GM21515 (cell line): ENCODE measurements around the gene KIF3C.

Experiments
- ATAC-seq: cut with Tn5 transposase; IDR thresholded peaks from one replicate; pipeline ENCODE4 v1.9.1; 2021; ENCODE audit not compliant: unreplicated experiment

Gene KIF3C

DNA sequence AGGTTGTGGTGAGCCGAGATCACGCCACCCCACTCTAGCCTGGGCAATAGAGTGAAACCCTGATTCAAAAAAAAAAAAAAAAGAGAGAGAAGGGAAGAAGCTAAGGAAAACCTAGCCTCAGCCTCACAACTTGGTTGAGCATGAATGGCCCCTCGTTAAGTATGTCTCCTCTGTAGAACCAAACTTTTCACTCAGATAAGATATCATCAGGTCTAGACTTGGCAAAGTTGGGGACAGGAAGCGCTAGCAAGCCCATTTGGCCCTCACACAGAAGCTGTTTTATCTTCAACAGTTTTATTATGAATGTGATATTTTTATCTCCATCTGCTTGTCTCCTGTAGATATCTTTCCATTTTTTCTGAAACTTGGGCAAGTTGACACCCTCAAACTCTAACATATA lies 100.5 kb downstream of the KIF3C start:
- ATAC-seq: no peak

DNA sequence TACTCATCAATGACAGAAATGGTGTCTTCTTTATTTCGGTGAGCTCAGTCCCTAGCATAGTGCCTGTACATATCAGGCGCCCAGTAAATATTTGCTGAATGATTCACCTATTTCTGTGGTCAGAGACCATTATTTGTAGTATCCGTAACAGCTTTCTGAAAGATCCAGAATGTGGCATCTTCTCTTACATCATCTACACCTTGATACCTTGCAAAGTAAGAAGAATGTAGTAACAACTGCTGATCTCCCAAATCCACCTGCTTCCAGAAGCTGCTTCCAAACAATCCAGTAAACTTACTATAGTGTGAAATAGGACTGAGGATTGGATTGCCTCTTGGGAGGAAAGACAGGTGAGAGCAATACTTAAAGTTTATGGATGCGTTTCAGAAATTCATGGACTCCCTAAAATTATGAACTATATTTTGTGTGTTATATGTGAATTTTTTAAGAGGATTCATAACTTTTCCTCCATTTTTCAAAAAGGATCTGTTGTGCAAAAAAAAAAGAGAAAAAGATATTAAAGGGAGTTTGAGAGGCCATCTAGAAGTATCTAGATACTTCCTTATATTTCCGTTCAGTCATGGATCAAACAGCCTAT lies 103.1 kb downstream of the KIF3C start:
- ATAC-seq: no peak

DNA sequence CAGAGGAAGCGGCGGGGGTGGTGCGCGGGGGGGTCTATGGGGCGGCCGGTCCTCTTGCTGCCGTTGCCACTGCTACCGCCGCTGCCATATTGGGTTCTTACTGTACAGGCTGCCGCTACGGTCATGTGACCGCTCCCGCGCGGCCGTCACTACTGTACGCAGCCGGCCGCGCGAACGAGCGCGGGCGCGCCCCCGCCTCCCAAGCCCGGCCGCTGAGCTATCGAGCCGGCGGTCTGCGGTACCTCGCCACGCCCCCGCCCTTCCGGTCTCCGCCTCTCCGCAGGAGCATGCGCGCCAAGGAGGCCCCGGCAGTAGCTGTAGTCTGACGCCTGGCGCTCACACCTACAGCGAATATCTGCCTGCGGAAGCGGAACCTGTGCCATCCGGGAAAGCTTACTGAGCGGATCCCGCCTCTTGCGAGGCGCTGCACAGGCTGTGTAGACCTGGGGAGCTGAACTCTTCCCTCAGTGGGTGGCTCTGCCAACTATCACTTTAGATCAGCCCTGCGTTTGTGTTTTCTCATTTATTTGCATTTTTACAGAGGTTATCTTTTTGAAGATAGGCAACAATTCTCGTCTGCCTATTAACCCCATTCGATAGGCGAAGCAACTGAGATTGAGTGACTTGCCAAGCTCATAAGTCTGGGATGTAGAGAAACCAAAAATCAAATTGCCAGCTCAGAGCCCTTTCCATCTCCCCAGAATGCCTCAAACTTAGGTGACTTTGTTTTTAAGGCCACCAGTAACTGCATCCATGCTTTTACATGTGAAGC lies 103.8 kb downstream of the KIF3C start, which contains the start of gene ASXL2:
TSS of gene ASXL2 (minus strand) at position 127 of the 772 bp plus-strand sequence. CDS start 265 bp downstream, outside the sequence.
- ATAC-seq: peak; percentile 88

DNA sequence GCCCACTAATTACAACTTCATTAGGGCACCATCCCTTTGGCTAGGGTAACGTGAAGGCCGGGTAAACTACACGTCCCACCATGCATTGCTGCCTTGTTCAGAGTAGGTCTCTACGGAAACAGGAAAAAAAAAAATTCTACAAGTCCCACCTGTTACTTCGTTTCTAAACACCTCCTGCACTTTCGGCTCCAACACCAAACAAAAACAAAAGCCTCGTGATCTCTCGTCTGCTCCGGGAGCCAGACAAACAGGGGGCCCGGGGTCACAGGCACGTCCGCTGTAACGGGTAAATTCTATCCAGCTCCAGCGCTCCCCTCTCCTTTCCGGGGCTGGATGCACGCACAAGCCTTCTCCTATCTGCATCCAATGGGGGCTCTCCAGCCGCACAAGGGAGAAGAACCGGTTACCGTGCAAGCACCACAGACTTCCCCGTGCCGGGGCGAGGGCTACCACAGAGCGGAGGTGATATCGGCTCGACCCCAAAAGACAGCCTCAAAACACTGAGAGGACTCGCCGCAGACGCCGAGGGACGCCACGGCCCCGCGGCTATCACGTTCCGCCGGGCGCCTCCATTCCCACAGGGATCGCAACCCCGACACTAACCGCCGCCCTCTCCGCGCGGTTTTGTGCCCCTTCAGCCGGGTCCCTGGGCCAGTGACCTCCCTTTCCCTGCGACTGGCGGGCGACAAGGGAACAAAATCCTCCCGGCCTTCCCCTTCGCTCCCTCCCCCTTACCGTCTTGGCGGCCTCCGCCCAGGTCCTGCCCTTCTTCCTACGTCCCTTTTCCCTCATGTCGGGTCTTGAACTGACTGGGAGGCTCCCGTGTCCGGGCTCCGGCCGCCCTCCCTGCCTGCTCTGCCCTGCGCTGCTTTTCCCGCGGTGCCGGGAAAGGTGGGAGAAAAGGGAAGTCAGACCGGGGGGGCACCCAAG lies 104.6 kb downstream of the KIF3C start:
- peak; percentile 52 for ATAC-seq
